ENCODE results near the gene OPN1MW.
"Not testable (repeated sequence)": the region's sequence is repeated elsewhere in the genome, so short reads cannot be mapped to it uniquely, and the experiment has no call there.

The OPN1MW gene

GRCh38 chrX:154182296-154182695 is at the start of gene OPN1MW:
TSS of gene OPN1MW (plus strand) at chrX:154182596. CDS start at chrX:154182678, 82 bp downstream.
- not testable (repeated sequence) for DNase-seq (ENCODE audit: insufficient read length, low spot score); FAIRE-seq

DNA sequence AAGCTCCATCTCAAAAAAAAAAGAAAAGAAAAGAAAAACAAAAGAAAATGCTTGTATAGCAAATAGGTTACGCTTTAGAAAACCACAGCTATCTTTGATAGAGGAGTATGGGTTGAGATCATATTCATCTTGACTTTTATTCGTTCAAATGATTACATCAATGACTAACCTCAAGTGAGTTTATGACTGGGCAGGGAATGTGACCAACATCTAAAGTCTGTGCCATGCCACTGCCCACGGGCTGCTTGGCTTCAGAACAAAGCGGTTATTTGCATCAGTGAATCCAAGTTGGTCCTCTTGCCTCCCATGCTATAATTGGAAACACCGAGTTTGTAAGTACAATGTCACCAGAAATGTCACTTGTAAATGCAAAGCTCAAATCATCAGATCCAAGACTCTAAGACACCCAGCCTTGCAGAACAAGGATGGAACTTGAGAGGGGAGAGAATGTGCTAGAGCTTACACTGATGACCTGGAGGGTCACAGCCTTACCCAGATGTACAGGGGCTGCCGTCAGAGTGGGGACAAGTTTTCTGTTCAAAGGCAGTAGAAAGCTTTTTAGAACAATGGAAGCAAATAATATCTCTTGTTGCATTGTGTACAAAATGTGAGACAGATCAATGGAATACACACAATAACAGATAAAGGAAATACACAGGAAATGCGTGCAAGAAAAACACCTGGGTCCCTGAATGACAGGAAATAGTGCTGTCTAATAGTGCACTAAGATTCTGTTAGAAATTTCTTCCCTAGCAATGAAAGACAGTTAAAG is 46.8 kb upstream of the OPN1MW start:
- FAIRE-seq (no peak), DNase-seq (ENCODE audit: insufficient read length, low spot score) (no peak)
- no peak for TF ChIP-seq CTCF (IDR thresholded peaks at IDR 0.05; ENCODE audit: insufficient read depth, missing control alignments)

DNA sequence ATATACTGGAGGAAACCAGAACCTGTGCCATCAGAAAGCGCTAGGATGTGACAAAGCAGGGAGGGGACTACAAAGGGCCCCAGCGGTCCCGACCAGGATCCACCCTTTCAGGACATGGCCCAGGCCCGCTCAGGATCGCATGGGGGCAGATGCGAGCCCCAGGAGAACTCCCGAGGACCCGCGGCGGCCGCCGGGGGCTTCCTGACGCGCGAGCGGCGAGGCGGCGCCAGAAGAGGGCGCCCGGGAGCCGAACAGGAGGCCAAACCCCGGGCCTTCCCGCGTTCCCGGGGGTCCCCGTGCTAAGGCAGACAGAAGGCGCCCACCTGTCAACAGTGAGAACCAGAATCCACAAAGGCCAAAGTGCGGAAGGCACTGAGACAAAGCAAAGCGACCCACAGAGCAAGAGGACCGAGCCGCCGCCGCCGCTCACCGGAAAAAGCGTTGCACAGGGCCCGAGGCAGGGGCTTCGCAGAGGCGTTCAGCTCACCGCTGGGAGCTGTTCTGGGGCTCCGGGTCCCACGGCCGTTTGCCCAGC is 45.7 kb upstream of the OPN1MW start:
- no peak for FAIRE-seq
- DNase-seq (ENCODE audit: insufficient read length, low spot score): peak; percentile 57
- TF ChIP-seq CTCF (IDR thresholded peaks at IDR 0.05; ENCODE audit: insufficient read depth, missing control alignments): peak; percentile 50

GRCh38 chrX:154138857-154139256 is 43.5 kb upstream of the OPN1MW start:
- FAIRE-seq (no peak), DNase-seq (ENCODE audit: insufficient read length, low spot score) (no peak)
- no peak for TF ChIP-seq CTCF (IDR thresholded peaks at IDR 0.05; ENCODE audit: insufficient read depth, missing control alignments)

DNA sequence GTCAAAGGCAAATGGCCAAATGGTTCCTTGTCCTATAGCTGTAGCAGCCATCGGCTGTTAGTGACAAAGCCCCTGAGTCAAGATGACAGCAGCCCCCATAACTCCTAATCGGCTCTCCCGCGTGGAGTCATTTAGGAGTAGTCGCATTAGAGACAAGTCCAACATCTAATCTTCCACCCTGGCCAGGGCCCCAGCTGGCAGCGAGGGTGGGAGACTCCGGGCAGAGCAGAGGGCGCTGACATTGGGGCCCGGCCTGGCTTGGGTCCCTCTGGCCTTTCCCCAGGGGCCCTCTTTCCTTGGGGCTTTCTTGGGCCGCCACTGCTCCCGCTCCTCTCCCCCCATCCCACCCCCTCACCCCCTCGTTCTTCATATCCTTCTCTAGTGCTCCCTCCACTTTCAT is 42.2 kb upstream of the OPN1MW start:
- TF ChIP-seq CTCF (IDR thresholded peaks at IDR 0.05; ENCODE audit: insufficient read depth, missing control alignments): no peak
- no peak for FAIRE-seq
- DNase-seq (ENCODE audit: insufficient read length, low spot score): no peak

GRCh38 chrX:154140742-154141141 is 41.7 kb upstream of the OPN1MW start:
- FAIRE-seq (no peak), DNase-seq (ENCODE audit: insufficient read length, low spot score) (no peak)

DNA sequence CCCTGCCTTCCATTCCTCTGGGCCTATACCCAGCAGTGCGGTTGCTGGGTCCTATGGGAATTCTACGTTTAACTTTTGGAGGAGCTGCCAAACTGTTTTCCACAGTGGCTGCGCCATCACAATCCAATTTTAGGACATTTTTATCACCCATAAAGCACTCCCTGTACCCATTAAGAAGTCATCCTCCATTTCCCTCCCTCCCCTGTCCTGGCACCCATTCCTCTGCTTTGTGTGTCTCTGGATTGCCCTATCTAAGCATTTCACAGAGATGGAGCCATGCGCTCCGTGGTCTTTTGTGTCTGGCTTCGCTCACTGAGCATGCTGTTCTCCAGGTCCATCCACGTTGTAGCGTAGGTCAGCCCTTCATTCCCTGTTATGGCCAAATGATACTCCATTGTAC is 40.0 kb upstream of the OPN1MW start:
- no peak for TF ChIP-seq CTCF (IDR thresholded peaks at IDR 0.05; ENCODE audit: insufficient read depth, missing control alignments)
- FAIRE-seq (no peak), DNase-seq (ENCODE audit: insufficient read length, low spot score) (no peak)

More at GRCh38 chrX:154140742-154141141, 41.7 kb upstream of the OPN1MW start:
- no peak for TF ChIP-seq CTCF (IDR thresholded peaks at IDR 0.05; ENCODE audit: insufficient read depth, missing control alignments)
